Body of pancreas (tissue), 4 donors: ENCODE results near the gene CLDN12.

Experiments
- CTCF ChIP-seq, 7 experiments: fragments of 450-650 bp in 4 of 7; fragments of 200-600 bp in 3 of 7; sonication (generic) in 3 of 7; IDR thresholded peaks; one replicate each; pipeline ENCODE4 v1.5.1; 2016 to 2019; ENCODE audit warnings: antibody characterized with exemption in 7 of 7
- POLR2A ChIP-seq, 3 donors: fragments of 450-650 bp; IDR thresholded peaks; one replicate each; pipeline ENCODE4 v1.6.1; 2016; ENCODE audit warnings: antibody characterized with exemption in 3 of 3, mild to moderate bottlenecking in 2 of 3

DNA sequence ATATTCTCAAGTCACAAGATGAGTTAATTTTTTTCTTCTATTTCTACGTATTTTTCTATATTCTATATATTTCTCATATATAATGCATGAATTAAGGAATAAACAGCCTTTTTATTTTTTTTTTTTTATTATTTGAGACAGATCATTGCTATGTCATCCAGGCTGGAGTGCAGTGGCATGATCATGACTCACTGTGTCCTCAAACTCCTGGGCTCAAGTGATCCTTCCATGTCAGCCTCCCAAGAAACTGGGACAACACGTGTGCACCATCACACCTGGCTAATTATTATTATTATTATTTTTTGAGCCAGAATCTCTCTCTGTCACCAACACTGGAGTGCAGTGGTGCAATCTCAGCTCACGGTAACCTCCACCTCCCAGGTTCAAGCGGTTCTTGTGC is 1.5 kb downstream of the CLDN12 start:
- TF ChIP-seq CTCF (IDR thresholded peaks at IDR 0.05) = no peak
- TF ChIP-seq POLR2A (IDR thresholded peaks at IDR 0.05) = no peak
